ENCODE measurements around the gene ZCCHC14. TPM values are rescaled to one million over a fixed set of nuclear protein-coding genes. Genes with fewer than 3 reads are reported as not detected.
"Not testable (repeated sequence)": the region's sequence is repeated elsewhere in the genome, so short reads cannot be mapped to it uniquely, and the experiment has no call there.

The ZCCHC14 gene
- total RNA-seq, 1 donor from 2014 or later = 44.8 TPM

- no peak for DNase-seq (ENCODE audit: extremely low spot score, unreplicated experiment)
Measured at GRCh38 chr16:87366930-87367329, 125.9 kb downstream of the ZCCHC14 start.

GRCh38 chr16:87366288-87366687, 126.5 kb downstream of the ZCCHC14 start:
- no peak for DNase-seq (ENCODE audit: extremely low spot score, unreplicated experiment)
- Mint-ChIP-seq H3K27me3 (ENCODE audit: unreplicated experiment) (no peaks in the 10 kb centered on the region), H3K36me3 (ENCODE audit: unreplicated experiment) (peaks cover 9% of the 10 kb centered on the region), H3K4me1 (ENCODE audit: unreplicated experiment) (peaks cover 6% of the 10 kb centered on the region), H3K27ac (ENCODE audit: unreplicated experiment) (no peak overlapping the region), H3K9me3 (ENCODE audit: unreplicated experiment) (no peaks in the 10 kb centered on the region), H3K4me3 (ENCODE audit: unreplicated experiment) (no peak overlapping the region)
- TF ChIP-seq CTCF (IDR thresholded peaks at IDR 0.05) = no peak

More at GRCh38 chr16:87366930-87367329, 125.9 kb downstream of the ZCCHC14 start:
- H3K9me3 Mint-ChIP-seq (ENCODE audit: unreplicated experiment) = no peaks in the 10 kb centered on the region
- peaks cover 9% of the 10 kb centered on the region for H3K36me3 Mint-ChIP-seq (ENCODE audit: unreplicated experiment)
- no peak overlapping the region for H3K4me3 Mint-ChIP-seq (ENCODE audit: unreplicated experiment)
- no peaks in the 10 kb centered on the region for H3K27me3 Mint-ChIP-seq (ENCODE audit: unreplicated experiment)
- H3K4me1 Mint-ChIP-seq (ENCODE audit: unreplicated experiment) = peaks cover 6% of the 10 kb centered on the region
- no peak for TF ChIP-seq CTCF (IDR thresholded peaks at IDR 0.05)
- no peak overlapping the region for H3K27ac Mint-ChIP-seq (ENCODE audit: unreplicated experiment)

- Mint-ChIP-seq H3K27me3 (ENCODE audit: unreplicated experiment) (no peaks in the 10 kb centered on the region), H3K36me3 (ENCODE audit: unreplicated experiment) (peaks cover 11% of the 10 kb centered on the region), H3K9me3 (ENCODE audit: unreplicated experiment) (no peaks in the 10 kb centered on the region), H3K4me1 (ENCODE audit: unreplicated experiment) (peaks cover 4% of the 10 kb centered on the region), H3K4me3 (ENCODE audit: unreplicated experiment) (no peak overlapping the region), H3K27ac (ENCODE audit: unreplicated experiment) (no peak overlapping the region)
- no peak for DNase-seq (ENCODE audit: extremely low spot score, unreplicated experiment)
- no peak for TF ChIP-seq CTCF (IDR thresholded peaks at IDR 0.05)
Measured at GRCh38 chr16:87365021-87365713, 127.7 kb downstream of the ZCCHC14 start.

GRCh38 chr16:87363771-87364455, 128.9 kb downstream of the ZCCHC14 start:
- DNase-seq (ENCODE audit: extremely low spot score, unreplicated experiment) = no peak
- Mint-ChIP-seq H3K27ac (ENCODE audit: unreplicated experiment) (no peak overlapping the region), H3K36me3 (ENCODE audit: unreplicated experiment) (peaks cover 17% of the 10 kb centered on the region), H3K4me3 (ENCODE audit: unreplicated experiment) (no peak overlapping the region), H3K9me3 (ENCODE audit: unreplicated experiment) (no peaks in the 10 kb centered on the region), H3K27me3 (ENCODE audit: unreplicated experiment) (no peaks in the 10 kb centered on the region), H3K4me1 (ENCODE audit: unreplicated experiment) (no peaks in the 10 kb centered on the region)
- TF ChIP-seq CTCF (IDR thresholded peaks at IDR 0.05) = no peak

- DNase-seq (ENCODE audit: extremely low spot score, unreplicated experiment); H3K4me1 Mint-ChIP-seq (ENCODE audit: unreplicated experiment); H3K27ac Mint-ChIP-seq (ENCODE audit: unreplicated experiment); H3K9me3 Mint-ChIP-seq (ENCODE audit: unreplicated experiment); H3K27me3 Mint-ChIP-seq (ENCODE audit: unreplicated experiment); H3K4me3 Mint-ChIP-seq (ENCODE audit: unreplicated experiment): not testable (repeated sequence)
- H3K36me3 Mint-ChIP-seq (ENCODE audit: unreplicated experiment) = peaks cover 23% of the 10 kb centered on the region
Measured at GRCh38 chr16:87362828-87363559, 129.8 kb downstream of the ZCCHC14 start.

Data from osteocyte (in vitro differentiated cells).